GM12873 (cell line): Measurements from ENCODE around the gene PHLDA3.

Experiments used
- TF ChIP-seq, protein P1 (sequence below): IDR thresholded peaks from 2 replicates; pipeline ENCODE4 v1.5.1; 2012; ENCODE audit warnings: low read depth, mild to moderate bottlenecking, moderate library complexity, low read length, control low read depth; ENCODE audit not compliant: insufficient read depth; ENCODE audit errors: missing control alignments

PHLDA3 gene

DNA sequence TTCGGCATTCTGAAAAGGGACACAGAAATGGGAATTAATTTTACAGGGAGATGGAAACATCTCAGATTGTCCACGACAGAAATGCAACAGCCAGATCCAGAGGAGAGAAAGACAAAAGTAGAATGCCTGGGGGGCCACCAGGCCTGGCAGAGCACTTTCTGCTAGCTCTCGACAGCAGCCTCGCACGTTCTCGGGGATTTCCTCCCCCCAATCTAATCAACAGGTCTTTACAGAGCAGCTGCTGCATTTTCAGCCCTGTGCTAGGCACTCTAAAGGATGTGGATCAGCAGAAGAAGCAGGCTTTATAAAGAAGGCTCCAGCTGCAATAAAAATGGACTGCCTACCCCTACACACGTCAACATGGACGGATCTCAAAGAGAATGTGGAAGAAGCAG lies 27.3 kb upstream of the PHLDA3 start:
- TF ChIP-seq, protein P1, sequence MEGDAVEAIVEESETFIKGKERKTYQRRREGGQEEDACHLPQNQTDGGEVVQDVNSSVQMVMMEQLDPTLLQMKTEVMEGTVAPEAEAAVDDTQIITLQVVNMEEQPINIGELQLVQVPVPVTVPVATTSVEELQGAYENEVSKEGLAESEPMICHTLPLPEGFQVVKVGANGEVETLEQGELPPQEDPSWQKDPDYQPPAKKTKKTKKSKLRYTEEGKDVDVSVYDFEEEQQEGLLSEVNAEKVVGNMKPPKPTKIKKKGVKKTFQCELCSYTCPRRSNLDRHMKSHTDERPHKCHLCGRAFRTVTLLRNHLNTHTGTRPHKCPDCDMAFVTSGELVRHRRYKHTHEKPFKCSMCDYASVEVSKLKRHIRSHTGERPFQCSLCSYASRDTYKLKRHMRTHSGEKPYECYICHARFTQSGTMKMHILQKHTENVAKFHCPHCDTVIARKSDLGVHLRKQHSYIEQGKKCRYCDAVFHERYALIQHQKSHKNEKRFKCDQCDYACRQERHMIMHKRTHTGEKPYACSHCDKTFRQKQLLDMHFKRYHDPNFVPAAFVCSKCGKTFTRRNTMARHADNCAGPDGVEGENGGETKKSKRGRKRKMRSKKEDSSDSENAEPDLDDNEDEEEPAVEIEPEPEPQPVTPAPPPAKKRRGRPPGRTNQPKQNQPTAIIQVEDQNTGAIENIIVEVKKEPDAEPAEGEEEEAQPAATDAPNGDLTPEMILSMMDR, result no peak

DNA sequence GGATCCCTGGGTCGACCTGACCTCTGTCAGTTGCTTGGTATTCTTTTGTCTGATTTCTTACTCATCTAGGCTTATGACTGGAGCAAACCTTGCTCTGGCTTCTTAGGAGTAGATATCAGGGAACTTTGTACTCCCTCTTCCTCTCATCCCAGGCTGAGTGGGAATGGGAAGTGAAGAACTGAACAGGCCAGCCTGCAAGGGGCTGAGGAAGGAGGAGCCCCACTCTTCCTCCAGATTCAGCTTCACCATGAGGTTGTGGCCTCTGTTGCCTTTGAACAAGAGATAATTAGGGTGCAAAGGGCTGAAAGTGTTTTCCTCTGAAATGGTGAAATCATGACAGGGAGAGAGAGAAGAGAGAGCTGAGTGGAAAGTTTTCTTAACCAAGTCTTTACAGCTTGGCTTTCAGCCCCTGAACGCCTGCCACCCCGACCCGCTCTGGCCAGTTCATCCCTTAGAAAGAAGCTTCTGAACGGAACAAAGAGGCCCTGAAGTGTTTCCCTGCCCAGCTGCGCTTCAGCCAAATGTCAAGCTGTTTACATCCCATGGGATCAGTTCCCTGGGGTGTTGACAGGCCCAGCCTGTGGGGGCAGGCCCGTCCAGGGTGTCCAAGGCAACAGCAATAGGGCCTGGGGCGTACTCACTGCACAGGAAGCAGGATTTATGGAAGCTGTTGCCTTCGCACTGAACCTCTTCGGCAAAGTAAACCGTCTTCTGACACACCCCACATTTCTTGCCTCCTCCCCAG lies 26.7 kb upstream of the PHLDA3 start:
- TF ChIP-seq, protein P1, result no peak

DNA sequence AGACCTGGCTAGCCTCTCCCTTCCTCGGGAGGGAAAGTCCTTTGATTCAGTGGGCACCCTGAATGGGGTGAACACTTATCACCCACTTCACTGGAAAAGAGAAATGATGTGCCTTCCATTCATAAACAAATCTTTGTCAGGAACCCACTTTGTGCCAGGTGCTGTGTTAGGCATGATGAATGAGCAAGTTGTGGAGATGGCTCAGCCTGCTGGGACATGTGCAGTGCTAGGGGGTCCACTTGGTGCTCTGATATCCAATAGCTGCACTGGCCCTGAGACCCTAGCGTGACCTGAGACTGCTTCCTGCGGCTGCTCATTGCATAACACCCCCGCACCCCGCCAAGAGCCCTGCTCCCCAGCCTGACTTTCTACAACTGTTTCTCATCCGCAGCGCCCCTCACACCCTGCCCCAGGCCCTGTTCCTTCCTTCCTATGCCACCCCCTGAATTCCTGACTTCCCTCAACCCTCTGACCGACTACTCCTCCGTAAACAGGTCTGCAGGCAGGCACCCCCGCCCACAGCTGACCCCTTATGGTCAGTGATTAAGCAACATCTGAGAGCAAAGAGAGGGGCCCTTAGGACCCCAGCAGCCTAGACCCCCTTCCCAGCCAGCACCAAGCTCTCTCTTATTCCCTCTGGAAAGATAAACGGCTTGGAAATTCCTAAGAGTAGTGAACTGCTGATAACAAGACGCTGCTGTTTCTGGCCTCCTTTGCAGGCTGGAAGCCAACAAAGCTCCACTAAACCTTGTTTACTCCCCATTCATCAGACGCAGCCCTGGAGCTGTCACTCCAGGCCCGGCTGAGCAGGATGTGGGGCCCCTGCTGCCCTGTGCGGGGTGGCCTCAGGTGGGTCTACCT lies 25.0 kb upstream of the PHLDA3 start:
- TF ChIP-seq, protein P1, result no peak

DNA sequence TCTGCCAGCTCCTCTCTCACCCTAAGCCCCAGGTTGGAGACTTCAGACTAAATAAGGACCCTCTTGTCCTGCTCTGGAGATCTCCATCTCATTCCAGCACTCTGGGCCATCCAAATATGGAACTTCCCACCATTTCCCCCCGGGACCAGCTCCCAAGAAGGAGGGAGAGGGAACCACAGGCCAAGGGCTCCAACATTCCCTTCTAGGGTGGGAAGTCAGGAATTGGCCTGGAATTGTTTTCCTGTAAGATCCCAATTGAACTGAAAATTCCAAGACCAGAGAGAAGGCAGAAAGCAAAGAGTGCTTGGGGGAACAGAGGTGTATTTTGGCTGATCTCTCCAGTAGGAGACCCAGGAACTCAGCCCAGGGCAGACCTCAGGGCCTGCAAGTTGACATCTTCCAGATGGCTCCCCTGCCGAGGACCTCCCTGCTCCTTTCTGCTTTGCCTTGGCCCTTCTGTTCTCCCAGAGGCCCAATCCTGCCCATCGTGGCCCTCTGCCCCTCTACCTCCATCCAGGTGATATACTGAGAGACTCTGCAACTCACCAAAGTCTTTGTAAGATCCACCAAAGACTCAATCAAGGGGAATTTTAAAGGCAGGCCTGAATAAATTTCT lies 23.0 kb upstream of the PHLDA3 start:
- TF ChIP-seq, protein P1, result no peak

DNA sequence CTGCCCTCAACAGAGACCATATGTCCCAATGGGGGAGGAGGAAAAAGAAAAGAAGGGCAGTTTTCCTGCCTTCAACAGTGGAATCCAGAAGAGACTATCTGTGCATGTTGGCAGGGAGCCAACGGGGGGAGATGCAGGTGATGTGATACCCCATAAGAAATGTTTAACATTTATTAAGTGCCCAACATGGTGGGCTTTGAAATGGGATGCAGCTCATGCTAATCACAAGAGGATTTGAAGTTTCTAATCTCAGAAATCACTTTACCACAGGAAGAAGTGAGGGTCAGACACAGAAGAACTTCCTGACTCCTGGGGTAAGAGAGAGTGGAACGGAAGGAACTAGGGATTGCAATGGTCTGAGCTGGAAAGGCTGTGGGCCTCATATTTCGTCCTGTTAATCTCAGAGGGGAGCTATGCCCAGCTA lies 21.7 kb upstream of the PHLDA3 start:
- TF ChIP-seq, protein P1, result no peak

DNA sequence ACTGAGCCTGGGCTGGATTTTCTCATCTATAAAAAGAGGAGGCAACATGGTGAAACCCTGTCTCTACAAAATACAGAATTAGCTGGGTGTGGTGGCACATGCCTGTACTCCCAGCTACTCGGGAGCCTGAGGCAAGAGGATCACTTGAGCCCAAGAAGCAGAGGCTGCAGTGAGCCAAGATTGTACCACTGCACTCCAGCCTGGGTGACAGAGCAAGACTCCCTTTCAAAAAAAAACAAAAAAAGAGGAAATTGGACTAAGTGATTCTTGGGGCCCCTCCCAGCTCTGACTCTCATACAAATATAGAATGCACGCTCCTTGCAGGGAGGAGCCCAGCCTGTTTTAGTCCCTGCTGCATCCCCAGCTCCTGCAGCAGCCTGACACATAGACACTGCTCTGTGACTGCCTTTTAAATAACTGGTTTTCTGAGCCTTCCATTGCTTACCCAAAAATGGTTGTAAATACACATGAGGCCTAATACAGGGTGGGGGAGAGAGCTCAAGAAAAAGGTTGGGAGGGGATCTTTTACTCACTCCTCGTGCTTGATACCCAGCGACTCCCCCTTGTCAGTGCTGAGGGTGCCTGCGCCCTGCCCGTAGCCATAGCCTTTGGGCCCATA lies 20.8 kb upstream of the PHLDA3 start:
- TF ChIP-seq, protein P1, result no peak
